Neuronal stem cell (in vitro differentiated cells): Measurements from ENCODE around the gene ITGB6.

Experiments used
- DNase-seq: peaks from one replicate; pipeline ENCODE4 v3.0.0-alpha.2; 2013; ENCODE audit warnings: low spot score
- H2AFZ ChIP-seq: one replicate; pipeline ENCODE4 v1.6.1; 2013; ENCODE audit warnings: mild to moderate bottlenecking, low read length, inconsistent platforms
- H2AK5ac ChIP-seq: 2 replicates; pipeline ENCODE4 v1.6.1; 2013; ENCODE audit warnings: low read depth, mild to moderate bottlenecking, inconsistent platforms, low read length, moderate library complexity, mixed read lengths
- H2BK120ac ChIP-seq: 2 replicates; pipeline ENCODE4 v1.6.1; 2013; ENCODE audit warnings: low read depth, mild to moderate bottlenecking, inconsistent platforms, low read length, moderate library complexity, mixed read lengths
- H2BK12ac ChIP-seq: one replicate; pipeline ENCODE4 v1.6.1; 2013; ENCODE audit warnings: low read length, inconsistent platforms
- H2BK15ac ChIP-seq: 2 replicates; pipeline ENCODE4 v1.6.1; 2013; ENCODE audit warnings: mild to moderate bottlenecking, low read length, inconsistent platforms, mixed read lengths
- H2BK5ac ChIP-seq: one replicate; pipeline ENCODE4 v1.6.1; 2013; ENCODE audit warnings: inconsistent platforms, mild to moderate bottlenecking, low read length, moderate library complexity
- H3K14ac ChIP-seq: one replicate; pipeline ENCODE4 v1.6.1; 2013; ENCODE audit warnings: low read length, inconsistent platforms
- H3K18ac ChIP-seq: 2 replicates; pipeline ENCODE4 v1.6.1; 2013; ENCODE audit warnings: low read length, inconsistent platforms
- H3K23ac ChIP-seq: 2 replicates; pipeline ENCODE4 v1.6.1; 2013; ENCODE audit warnings: low read depth, mild to moderate bottlenecking, mixed read lengths, low read length, inconsistent platforms; ENCODE audit not compliant: poor library complexity
- H3K27ac ChIP-seq: replicated peaks from 3 replicates; pipeline ENCODE4 v1.5.1; 2013; ENCODE audit warnings: low read length, inconsistent platforms
- H3K27me3 ChIP-seq, 3 experiments: 2 replicates each; pipeline ENCODE4 v1.6.1; 2013; ENCODE audit warnings: low read length in 3 of 3, mild to moderate bottlenecking in 2 of 3, inconsistent platforms in 1 of 3, low read depth in 1 of 3, mixed read lengths in 1 of 3, moderate library complexity in 1 of 3; ENCODE audit not compliant: control insufficient read depth in 3 of 3, insufficient read depth in 3 of 3
- H3K36me3 ChIP-seq, 2 donors: replicated peaks in 1 of 2; 2 replicates each; pipeline ENCODE4 v1.6.1; 2013; ENCODE audit warnings: low read length in 2 of 2; ENCODE audit not compliant: control insufficient read depth in 2 of 2, insufficient read depth in 2 of 2
- H3K4ac ChIP-seq: 2 replicates; pipeline ENCODE4 v1.6.1; 2013; ENCODE audit warnings: inconsistent platforms, mild to moderate bottlenecking, low read length, moderate library complexity
- H3K4me1 ChIP-seq, 2 donors: 1 replicate in 1 of 2; 2 replicates in 1 of 2; pipeline ENCODE4 v1.6.1; 2013; ENCODE audit warnings: low read length in 2 of 2, low read depth in 1 of 2; ENCODE audit not compliant: control insufficient read depth in 2 of 2, insufficient read depth in 1 of 2
- H3K4me2 ChIP-seq: one replicate; pipeline ENCODE4 v1.6.1; 2013; ENCODE audit warnings: mild to moderate bottlenecking, low read length, inconsistent platforms; ENCODE audit not compliant: insufficient read depth, poor library complexity, severe bottlenecking
- H3K4me3 ChIP-seq, 2 donors: 2 replicates each; pipeline ENCODE4 v1.5.1; 2013; ENCODE audit warnings: low read length in 2 of 2, mild to moderate bottlenecking in 2 of 2, inconsistent platforms in 1 of 2, moderate library complexity in 1 of 2
- H3K79me1 ChIP-seq: one replicate; pipeline ENCODE4 v1.6.1; 2013; ENCODE audit warnings: low read depth, mild to moderate bottlenecking, inconsistent platforms, low read length, moderate library complexity
- H3K9ac ChIP-seq: one replicate; pipeline ENCODE4 v1.6.1; 2013; ENCODE audit warnings: mild to moderate bottlenecking, low read depth, low read length, inconsistent platforms; ENCODE audit not compliant: poor library complexity
- H3K9me3 ChIP-seq, 2 donors: replicated peaks in 1 of 2; 2 replicates each; pipeline versions ENCODE3 to v1.6.1; 2013; ENCODE audit warnings: low read length in 2 of 2, mild to moderate bottlenecking in 2 of 2, inconsistent platforms in 1 of 2, low read depth in 1 of 2, mixed read lengths in 1 of 2, moderate library complexity in 1 of 2; ENCODE audit not compliant: control insufficient read depth in 2 of 2, insufficient read depth in 1 of 2
- H4K8ac ChIP-seq: one replicate; pipeline ENCODE4 v1.6.1; 2013; ENCODE audit warnings: low read depth, mild to moderate bottlenecking, inconsistent platforms, low read length, moderate library complexity
- H4K91ac ChIP-seq: one replicate; pipeline ENCODE4 v1.6.1; 2013; ENCODE audit warnings: low read length, low read depth, mild to moderate bottlenecking, inconsistent platforms; ENCODE audit not compliant: poor library complexity
- WGBS, 2 donors: extraction: QIAGEN DNeasy Blood & Tissue Kit; methylation state at CpG; one replicate each; pipeline ENCODE4 v1.1.7; 2013; ENCODE audit warnings: missing lambda C conversion rate in 2 of 2, mixed read lengths in 1 of 2; ENCODE audit not compliant: insufficient read length in 2 of 2, insufficient replicate concordance in 1 of 2; ENCODE audit errors: extremely low coverage in 2 of 2; 5-methylcytosine and 5-hydroxymethylcytosine counted together

ITGB6 gene

GRCh38 chr2:160087854-160088745 lies 112.0 kb downstream of the ITGB6 start:
- no peak overlapping the region for H4K91ac ChIP-seq
- no peak overlapping the region for H3K4me2 ChIP-seq
- no peak overlapping the region for H2BK5ac ChIP-seq
- no peak overlapping the region for H3K27ac ChIP-seq
- H2BK120ac ChIP-seq, result no peak overlapping the region
- no peaks in the 10 kb centered on the region for H3K27me3 ChIP-seq
- H3K4me3 ChIP-seq, result no peak overlapping the region
- no peak overlapping the region for H3K4ac ChIP-seq
- WGBS, 2 donors, result no CpG with 5 or more reads among the region's 4 CpGs
- H2BK15ac ChIP-seq, result no peak overlapping the region
- H3K9ac ChIP-seq, result no peak overlapping the region
- no peak overlapping the region for H3K23ac ChIP-seq
- no peaks in the 10 kb centered on the region for H3K79me1 ChIP-seq
- H2AK5ac ChIP-seq, result no peak overlapping the region
- H3K14ac ChIP-seq, result no peak overlapping the region
- H2BK12ac ChIP-seq, result no peak overlapping the region
- no peak overlapping the region for H3K18ac ChIP-seq
- H3K9me3 ChIP-seq, result peaks cover 15 to 26% of the 10 kb centered on the region in 2 donors
- DNase-seq, result no peak
- H4K8ac ChIP-seq, result no peak overlapping the region
- peak overlapping the region; percentile 48 for H2AFZ ChIP-seq
- H3K36me3 ChIP-seq, result no peaks in the 10 kb centered on the region
- no peaks in the 10 kb centered on the region for H3K4me1 ChIP-seq

DNA sequence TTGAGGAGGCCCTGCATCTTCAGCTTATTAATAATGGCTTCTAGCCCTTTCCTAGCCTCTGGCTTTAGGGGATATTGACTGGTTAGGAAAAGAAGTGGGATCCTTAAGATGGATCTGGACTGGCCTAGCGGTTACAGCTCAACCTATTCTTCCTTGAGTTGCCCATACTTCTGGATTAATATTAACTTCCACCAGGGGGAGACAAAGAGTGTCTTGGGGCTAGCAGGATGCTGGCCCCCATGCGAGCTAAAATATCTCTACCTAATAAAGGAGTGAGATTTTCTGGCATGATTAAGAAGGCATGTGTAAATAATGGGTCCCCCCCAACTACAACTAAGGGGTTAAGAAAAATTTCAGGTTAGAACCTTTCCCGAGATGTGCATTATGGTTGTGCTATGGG lies 114.4 kb downstream of the ITGB6 start:
- Histone ChIP-seq H3K23ac (no peak overlapping the region), H3K36me3 (no peaks in the 10 kb centered on the region), H3K9ac (no peak overlapping the region), H3K9me3 (peaks cover 15 to 25% of the 10 kb centered on the region in 2 donors), H3K4ac (no peak overlapping the region), H3K4me2 (no peak overlapping the region), H3K27ac (no peak overlapping the region), H2BK15ac (no peak overlapping the region), H2AFZ (no peak overlapping the region), H2BK12ac (no peak overlapping the region), H2BK120ac (no peak overlapping the region), H3K4me3 (no peak overlapping the region), H3K14ac (no peak overlapping the region), H2AK5ac (no peak overlapping the region), H4K91ac (no peak overlapping the region), H3K27me3 (no peaks in the 10 kb centered on the region), H2BK5ac (no peak overlapping the region), H3K4me1 (no peaks in the 10 kb centered on the region), H3K79me1 (no peaks in the 10 kb centered on the region), H4K8ac (no peak overlapping the region), H3K18ac (no peak overlapping the region)
- no peak for DNase-seq
- no CpG with 5 or more reads among the region's 3 CpGs for WGBS, 2 donors

GRCh38 chr2:160077912-160078810 lies 121.9 kb downstream of the ITGB6 start:
- no CpG with 5 or more reads among the region's 4 CpGs for WGBS, 2 donors

DNA sequence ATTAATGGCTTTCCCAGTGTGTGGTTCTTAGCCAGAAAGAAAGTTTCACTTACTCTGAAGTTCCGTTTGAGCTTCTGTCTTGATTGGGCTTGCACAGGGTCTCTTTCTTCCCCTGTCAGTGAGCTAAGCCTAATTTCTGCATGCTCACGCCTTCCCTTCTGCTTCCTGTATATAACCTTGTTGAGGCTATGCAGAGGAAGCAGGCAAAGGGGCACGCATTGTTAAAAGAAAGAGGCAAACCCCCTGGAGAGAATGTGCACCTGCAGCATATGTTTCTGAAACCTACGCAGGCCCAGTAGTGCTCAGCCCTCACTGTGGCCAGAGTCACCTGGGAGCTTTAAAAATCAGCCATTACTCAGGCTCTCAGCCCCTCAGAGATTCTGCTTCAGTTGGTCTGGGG lies 123.2 kb downstream of the ITGB6 start:
- no peaks in the 10 kb centered on the region for H3K36me3 ChIP-seq
- no peak overlapping the region for H3K4ac ChIP-seq
- H3K4me3 ChIP-seq, result no peak overlapping the region
- WGBS, 2 donors, result no CpG with 5 or more reads among the region's 4 CpGs
- H3K23ac ChIP-seq, result no peak overlapping the region
- no peak overlapping the region for H3K9ac ChIP-seq
- no peak overlapping the region for H3K14ac ChIP-seq
- no peak for DNase-seq
- no peak overlapping the region for H2BK15ac ChIP-seq
- no peak overlapping the region for H2AK5ac ChIP-seq
- no peak overlapping the region for H2BK120ac ChIP-seq
- H3K27ac ChIP-seq, result no peak overlapping the region
- H4K91ac ChIP-seq, result no peak overlapping the region
- no peak overlapping the region for H4K8ac ChIP-seq
- no peaks in the 10 kb centered on the region for H3K4me1 ChIP-seq
- H2BK12ac ChIP-seq, result no peak overlapping the region
- no peak overlapping the region for H3K4me2 ChIP-seq
- H2BK5ac ChIP-seq, result no peak overlapping the region
- no peaks in the 10 kb centered on the region for H3K27me3 ChIP-seq
- no peak overlapping the region for H3K18ac ChIP-seq
- H2AFZ ChIP-seq, result peak overlapping the region; percentile 18
- H3K79me1 ChIP-seq, result no peaks in the 10 kb centered on the region
- peaks cover 0 to 2% of the 10 kb centered on the region in 2 donors for H3K9me3 ChIP-seq

More at GRCh38 chr2:160077912-160078810, 121.9 kb downstream of the ITGB6 start:
- H3K14ac ChIP-seq, result no peak overlapping the region
- no peak overlapping the region for H4K8ac ChIP-seq
- H3K23ac ChIP-seq, result no peak overlapping the region
- H3K9me3 ChIP-seq, result no peaks in the 10 kb centered on the region
- H3K4me2 ChIP-seq, result no peak overlapping the region
- H3K27me3 ChIP-seq, result no peaks in the 10 kb centered on the region
- no peak overlapping the region for H3K4ac ChIP-seq
- no peak overlapping the region for H3K4me3 ChIP-seq
- H3K79me1 ChIP-seq, result no peaks in the 10 kb centered on the region
- DNase-seq, result no peak
- H2BK15ac ChIP-seq, result no peak overlapping the region
- H3K36me3 ChIP-seq, result no peaks in the 10 kb centered on the region
- H3K9ac ChIP-seq, result no peak overlapping the region
- H3K18ac ChIP-seq, result no peak overlapping the region
- no peak overlapping the region for H2BK120ac ChIP-seq
- H2AFZ ChIP-seq, result no peak overlapping the region
- no peak overlapping the region for H2AK5ac ChIP-seq
- no peak overlapping the region for H2BK12ac ChIP-seq
- no peak overlapping the region for H2BK5ac ChIP-seq
- no peak overlapping the region for H4K91ac ChIP-seq
- no peak overlapping the region for H3K27ac ChIP-seq
- H3K4me1 ChIP-seq, result no peaks in the 10 kb centered on the region
